Endothelial cell of umbilical vein (primary cell): ENCODE measurements around the gene TIGD7. TPM values are rescaled to one million over a fixed set of nuclear protein-coding genes. Genes with fewer than 3 reads are reported as not detected.

Experiments
- BruUV-seq: library from RNA; stranded (reverse); fragments of 400-500 nt; replicated peaks from 2 replicates; lab custom pipeline; 2021; lab: Mats Ljungman, UMichigan
- CTCF ChIA-PET: fragments of 300-600, 350-600 bp; sonication (Branson Sonifier 250); formaldehyde crosslinking; loops from one replicate; lab custom pipeline; 2021; ENCODE audit warnings: antibody characterized with exemption, inconsistent platforms; lab: Charles Lee
- POLR2A ChIA-PET: fragments of 300-600, 350-600 bp; sonication (Branson Sonifier 250); formaldehyde crosslinking; loops from one replicate; lab custom pipeline; 2021; ENCODE audit warnings: antibody characterized with exemption, inconsistent platforms; lab: Charles Lee
- DNase-seq: peaks from one replicate; pipeline ENCODE4 v3.0.0-alpha.2; 2011; ENCODE audit warnings: low read depth, low spot score
- FAIRE-seq: peaks from 2 replicates; lab custom pipeline; 2011; peaks lifted over from hg19 to GRCh38; lab: Jason Lieb, UNC
- H2AFZ ChIP-seq: 2 replicates; pipeline ENCODE4 v1.6.0; 2012; ENCODE audit warnings: low read depth, low read length, control low read depth, inconsistent platforms
- H3K27ac ChIP-seq: 2 replicates; pipeline ENCODE4 v1.5.1; 2011; ENCODE audit warnings: low read depth, mild to moderate bottlenecking, control low read depth, low read length, moderate library complexity; ENCODE audit not compliant: insufficient read depth
- H3K27me3 ChIP-seq, 2 experiments: 2 replicates each; pipeline versions ENCODE4 v1.6.0 to v1.6.1; 2011; ENCODE audit warnings: low read length in 2 of 2, mixed read lengths in 1 of 2; ENCODE audit not compliant: control insufficient read depth in 2 of 2, insufficient read depth in 2 of 2
- H3K36me3 ChIP-seq, 2 experiments: 2 replicates in 1 of 2; 3 replicates in 1 of 2; pipeline ENCODE4 v1.5.1; 2011; ENCODE audit warnings: low read length in 2 of 2, mild to moderate bottlenecking in 1 of 2, moderate library complexity in 1 of 2; ENCODE audit not compliant: control insufficient read depth in 2 of 2, insufficient read depth in 2 of 2; ENCODE audit errors: extremely low read depth in 1 of 2
- H3K4me1 ChIP-seq: 3 replicates; pipeline ENCODE4 v1.5.1; 2011; ENCODE audit warnings: mild to moderate bottlenecking, low read length; ENCODE audit not compliant: control insufficient read depth, insufficient read depth; ENCODE audit errors: extremely low read depth
- H3K4me2 ChIP-seq: 2 replicates; pipeline ENCODE4 v1.6.1; 2011; ENCODE audit warnings: low read length, control low read depth, mixed read lengths; ENCODE audit not compliant: insufficient read depth
- H3K4me3 ChIP-seq, 3 experiments: fragments of 200-600 bp in 1 of 3; sonication (generic), shearing (Covaris generic) in 1 of 3; replicated peaks in 1 of 3; 2 replicates each; pipeline ENCODE4 v1.5.1; 2011 to 2016; ENCODE audit warnings: control low read depth in 3 of 3, low read length in 3 of 3, mild to moderate bottlenecking in 2 of 3, inconsistent platforms in 1 of 3, low read depth in 1 of 3, moderate library complexity in 1 of 3; ENCODE audit not compliant: insufficient read depth in 1 of 3
- H3K79me2 ChIP-seq: 2 replicates; pipeline ENCODE4 v1.6.0; 2012; ENCODE audit warnings: low read length, inconsistent platforms; ENCODE audit not compliant: control insufficient read depth, insufficient read depth
- H3K9ac ChIP-seq: replicated peaks from 2 replicates; pipeline ENCODE3; 2011; ENCODE audit warnings: low read length, control low read depth; ENCODE audit not compliant: insufficient read depth; ENCODE audit errors: extremely low read depth
- H3K9me1 ChIP-seq: replicated peaks from 3 replicates; pipeline ENCODE4 v1.6.0; 2011; ENCODE audit warnings: mild to moderate bottlenecking, low read length; ENCODE audit not compliant: control insufficient read depth, insufficient read depth; ENCODE audit errors: extremely low read depth
- H3K9me3 ChIP-seq: replicated peaks from 2 replicates; pipeline ENCODE4 v1.5.1; 2012; ENCODE audit warnings: low read length, inconsistent platforms; ENCODE audit not compliant: control insufficient read depth, insufficient read depth
- H4K20me1 ChIP-seq: replicated peaks from 2 replicates; pipeline ENCODE3; 2011; ENCODE audit warnings: mild to moderate bottlenecking, low read length; ENCODE audit not compliant: control insufficient read depth, insufficient read depth; ENCODE audit errors: extremely low read depth
- CTCF ChIP-seq, 2 donors: IDR thresholded peaks; 1 replicate in 1 of 2; 2 replicates in 1 of 2; pipeline ENCODE4 v1.5.1; 2011; ENCODE audit warnings: low read length in 2 of 2, mild to moderate bottlenecking in 2 of 2, moderate library complexity in 2 of 2, control low read depth in 1 of 2, inconsistent platforms in 1 of 2, low read depth in 1 of 2; ENCODE audit not compliant: insufficient read depth in 1 of 2; ENCODE audit errors: extremely low read depth in 1 of 2
- EZH2 ChIP-seq: IDR thresholded peaks from 2 replicates; pipeline ENCODE4 v1.6.1; 2012; ENCODE audit warnings: borderline replicate concordance, low read depth, mild to moderate bottlenecking, moderate library complexity, low read length, inconsistent platforms; ENCODE audit not compliant: severe bottlenecking
- FOS ChIP-seq: IDR thresholded peaks from 2 replicates; pipeline ENCODE4 v1.6.1; 2011; ENCODE audit warnings: mild to moderate bottlenecking, low read length, moderate library complexity, borderline replicate concordance; ENCODE audit not compliant: insufficient read depth
- GATA2 ChIP-seq: IDR thresholded peaks from 2 replicates; pipeline ENCODE4 v1.7.0; 2011; ENCODE audit warnings: low read depth, mild to moderate bottlenecking, moderate library complexity, mixed read lengths, low read length; ENCODE audit not compliant: insufficient read length, insufficient read depth
- JUN ChIP-seq: IDR thresholded peaks from 2 replicates; pipeline ENCODE4 v1.6.1; 2011; ENCODE audit warnings: borderline replicate concordance, low read depth; ENCODE audit not compliant: insufficient read length, insufficient read depth
- MAX ChIP-seq: IDR thresholded peaks from 2 replicates; pipeline ENCODE4 v1.6.1; 2011; ENCODE audit not compliant: insufficient read depth, insufficient read length
- MYC ChIP-seq: IDR thresholded peaks from one replicate; pipeline ENCODE4 v1.6.1; 2011; ENCODE audit warnings: mild to moderate bottlenecking, low read depth, low read length
- POLR2A ChIP-seq: IDR thresholded peaks from 2 replicates; pipeline ENCODE4 v1.6.1; 2012; ENCODE audit warnings: low read depth, mild to moderate bottlenecking, control low read depth, low read length
- POLR2AphosphoS5 ChIP-seq: IDR thresholded peaks from 2 replicates; pipeline ENCODE4 v1.6.1; 2012; ENCODE audit warnings: low read depth, mild to moderate bottlenecking, control low read depth, low read length, moderate library complexity; ENCODE audit not compliant: insufficient read depth
- dilution Hi-C: fragments of 300-500 bp; cut with MboI; formaldehyde crosslinking; loops from one replicate; pipeline ENCODE4 v1.15.0; 2019; ENCODE audit warnings: low sequenced_read_pairs; ENCODE audit not compliant: extremely low pct_ligation_motif_present
- intact Hi-C: fragments of 100-400 bp; cut with micrococcal nuclease; formaldehyde crosslinking; loops from one replicate; pipeline ENCODE4 v1.10.0; 2022
- polyA plus RNA-seq, 4 experiments: library from polyadenylated mRNA; depleted of rRNA in 3 of 4; stranded (reverse) in 3 of 4; unstranded in 1 of 4; fragments of >200 nt; gene quantifications; 2 replicates each; pipeline versions ENCODE4 v1.2.1 to v1.2.3, GENCODE V29; 2011 to 2012; ENCODE audit warnings: missing spikeins in 1 of 4
- total RNA-seq: library from RNA; stranded (reverse); gene quantifications from 2 replicates; pipeline ENCODE4 v1.2.3, GENCODE V29; 2021

Gene TIGD7
- total and polyA plus RNA-seq, 2 donors (not counting 3 experiments of a cell fraction or from before 2014, with no cell fraction given): 1.1 to 3.5 TPM

GRCh38 chr16:3283543-3284447 is 21.4 kb downstream of the TIGD7 start:
- Histone ChIP-seq H3K9me1 (no peaks in the 10 kb centered on the region), H3K27me3 (no peaks in the 10 kb centered on the region), H3K27ac (peak overlapping the region; percentile 92), H3K4me1 (peaks cover 13% of the 10 kb centered on the region), H3K36me3 (peaks cover 0 to 9% of the 10 kb centered on the region in 2 experiments), H3K9me3 (peaks cover under 1% of the 10 kb centered on the region), H3K9ac (peak overlapping the region; percentile 86), H3K4me2 (peak overlapping the region; percentile 93), H4K20me1 (no peaks in the 10 kb centered on the region), H3K4me3 (peak overlapping the region; percentile 74 to 79 (median 77)), H2AFZ (peak overlapping the region; percentile 55), H3K79me2 (peaks cover 38% of the 10 kb centered on the region)
- peak; percentile 19 for DNase-seq
- BruUV-seq: TSS peak; percentile 38
- ChIA-PET POLR2A (interaction anchor here (1.3 to 1.6 kb wide), 4 partner anchors 21 to 217 kb away, joined by 3 to 7 read pairs (median 4); partner anchors contain the start of genes CLUAP1, ZNF174 and ZSCAN32), CTCF (interaction anchor here (0.9 to 3.2 kb wide), 6 partner anchors 8 to 173 kb away, joined by 3 to 21 read pairs (median 3); no protein-coding TSS in a partner anchor)
- TF ChIP-seq CTCF (IDR thresholded peaks at IDR 0.05; ENCODE audit: extremely low read depth in 1 of 2, insufficient read depth in 1 of 2, low read depth in 1 of 2, low read length in 2 of 2) (no peak), MAX (no peak), EZH2 (no peak), JUN (no peak), FOS (no peak), GATA2 (no peak), MYC (no peak), POLR2A (no peak), POLR2AphosphoS5 (no peak)
- dilution Hi-C loops: no loop called here
- intact Hi-C loops: loop anchor here (1.0 to 2.0 kb wide), 5 partner anchors 19 to 175 kb away; partner anchors contain the start of genes OR1F1, TIGD7, ZNF174 and ZNF75A
- FAIRE-seq: no peak
